GM12892 (cell line): Measurements from ENCODE around the gene CAPN12.

Experiments
- DNase-seq: peaks from one replicate; pipeline ENCODE4 v3.0.0; 2011; ENCODE audit not compliant: insufficient read length
- FAIRE-seq: peaks from 2 replicates; lab custom pipeline; 2011; peaks lifted over from hg19 to GRCh38; lab: Jason Lieb, UNC
- POLR2A ChIP-seq: IDR thresholded peaks from 2 replicates; pipeline ENCODE4 v1.6.1; 2011; ENCODE audit warnings: low read depth, low read length, control low read depth
- POLR2AphosphoS5 ChIP-seq: IDR thresholded peaks from 2 replicates; pipeline ENCODE4 v1.6.1; 2011; ENCODE audit warnings: low read depth, low read length, control low read depth
- TAF1 ChIP-seq: IDR thresholded peaks from 2 replicates; pipeline ENCODE4 v1.6.1; 2011; ENCODE audit warnings: low read depth, mild to moderate bottlenecking, control low read depth, low read length, borderline replicate concordance

CAPN12 gene

GRCh38 chr19:38692458-38693379 lies 51.6 kb downstream of the CAPN12 start:
- no peak for FAIRE-seq
- no peak for TF ChIP-seq POLR2A

GRCh38 chr19:38691938-38692457 lies 52.3 kb downstream of the CAPN12 start:
- DNase-seq (no peak), FAIRE-seq (no peak)
- TF ChIP-seq POLR2AphosphoS5 (no peak), TAF1 (no peak), POLR2A (no peak)

More at GRCh38 chr19:38692458-38693379, 51.6 kb downstream of the CAPN12 start:
- DNase-seq = no peak

- no peak for DNase-seq
- no peak for FAIRE-seq
- TF ChIP-seq POLR2A (no peak), TAF1 (no peak), POLR2AphosphoS5 (no peak)
Observed at GRCh38 chr19:38690832-38691231, 53.4 kb downstream of the CAPN12 start.

GRCh38 chr19:38690146-38690545 lies 54.1 kb downstream of the CAPN12 start:
- FAIRE-seq (no peak), DNase-seq (no peak)
- TF ChIP-seq POLR2A = no peak
- no peak for TF ChIP-seq POLR2AphosphoS5
- no peak for TF ChIP-seq TAF1

GRCh38 chr19:38687837-38688378 lies 56.4 kb downstream of the CAPN12 start:
- no peak for TF ChIP-seq POLR2AphosphoS5
- no peak for TF ChIP-seq TAF1
- TF ChIP-seq POLR2A = no peak
- FAIRE-seq = no peak
- DNase-seq = no peak

GRCh38 chr19:38686530-38686888 lies 57.8 kb downstream of the CAPN12 start:
- TF ChIP-seq POLR2AphosphoS5 (peak; percentile 37; the same call in 1 of the 2 replicates), TAF1 (no peak), POLR2A (0 out of 2 replicates have a peak, but pooled peaks have one; percentile 51)
- no peak for DNase-seq
- FAIRE-seq = peak; percentile 27

GRCh38 chr19:38685666-38686529 lies 58.4 kb downstream of the CAPN12 start:
- no peak for TF ChIP-seq TAF1
- TF ChIP-seq POLR2A = no peak
- no peak for TF ChIP-seq POLR2AphosphoS5
- DNase-seq (no peak), FAIRE-seq (no peak)

- TF ChIP-seq POLR2AphosphoS5 (no peak), TAF1 (no peak), POLR2A (no peak)
- no peak for FAIRE-seq
- no peak for DNase-seq
Observed at GRCh38 chr19:38684862-38685665, 59.2 kb downstream of the CAPN12 start.

- FAIRE-seq = peak; percentile 30
- TF ChIP-seq TAF1 = no peak
- TF ChIP-seq POLR2AphosphoS5 = no peak
- TF ChIP-seq POLR2A = no peak
- peak; percentile 59 for DNase-seq
Observed at GRCh38 chr19:38684078-38684861, 60.0 kb downstream of the CAPN12 start.
